HG02642 (cell line): ENCODE results near the gene SMAD5.

Source experiments
- ATAC-seq: cut with Tn5 transposase; IDR thresholded peaks from one replicate; pipeline ENCODE4 v1.9.1; 2021; ENCODE audit warnings: mild to moderate bottlenecking; ENCODE audit not compliant: unreplicated experiment, poor library complexity

SMAD5 gene

GRCh38 chr5:136114414-136115125, 18.1 kb upstream of the SMAD5 start:
- ATAC-seq = no peak

- no peak for ATAC-seq
These were observed 17.3 kb upstream of the SMAD5 start for GRCh38 chr5:136115183-136115865.

- ATAC-seq = no peak
These were observed 12.1 kb upstream of the SMAD5 start for GRCh38 chr5:136120529-136120928.

DNA sequence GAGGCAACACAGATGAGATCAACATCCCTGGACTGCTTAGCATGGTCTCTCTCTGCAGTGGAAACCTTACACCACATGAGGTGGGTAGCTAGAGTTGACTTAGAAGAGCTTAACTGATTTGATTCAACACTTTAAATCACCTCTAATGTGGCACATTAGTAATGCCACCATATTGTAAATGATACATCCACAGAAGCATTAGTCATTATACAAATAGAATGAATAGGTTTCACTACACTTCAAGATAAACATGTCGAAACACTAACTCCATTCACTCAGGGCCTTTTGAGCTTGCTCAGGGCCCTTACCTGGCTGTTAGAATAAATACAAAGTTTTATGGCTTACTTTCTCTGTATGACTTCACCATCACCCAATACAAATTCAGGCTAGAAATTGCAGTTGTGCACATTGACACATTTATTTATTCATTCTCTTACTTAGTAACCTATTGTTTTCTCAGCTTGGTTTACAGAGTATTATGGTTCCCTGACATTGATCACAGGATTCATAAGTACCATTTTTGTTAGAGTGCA, 9.3 kb upstream of the SMAD5 start:
- ATAC-seq = no peak

DNA sequence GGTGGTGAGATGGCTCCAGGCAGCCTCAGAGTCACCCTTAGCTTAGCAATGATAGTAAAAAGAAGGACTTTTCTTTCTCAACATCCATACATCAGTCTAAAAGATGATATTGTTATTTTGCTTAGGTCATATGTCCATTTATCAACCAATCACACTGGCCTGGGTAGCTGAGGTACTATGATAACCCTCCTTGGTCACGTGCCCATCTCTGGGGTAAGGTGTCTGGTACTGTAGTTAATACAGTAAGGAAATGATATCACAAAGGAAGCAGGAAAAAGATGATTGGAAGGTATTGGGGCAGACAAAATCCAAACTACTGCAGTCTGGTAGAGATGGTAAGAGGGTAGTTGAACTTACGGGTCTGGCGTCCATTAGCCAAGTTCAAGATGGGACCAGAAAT, 5.1 kb upstream of the SMAD5 start:
- ATAC-seq = no peak

GRCh38 chr5:136128481-136128880, 4.2 kb upstream of the SMAD5 start:
- no peak for ATAC-seq

DNA sequence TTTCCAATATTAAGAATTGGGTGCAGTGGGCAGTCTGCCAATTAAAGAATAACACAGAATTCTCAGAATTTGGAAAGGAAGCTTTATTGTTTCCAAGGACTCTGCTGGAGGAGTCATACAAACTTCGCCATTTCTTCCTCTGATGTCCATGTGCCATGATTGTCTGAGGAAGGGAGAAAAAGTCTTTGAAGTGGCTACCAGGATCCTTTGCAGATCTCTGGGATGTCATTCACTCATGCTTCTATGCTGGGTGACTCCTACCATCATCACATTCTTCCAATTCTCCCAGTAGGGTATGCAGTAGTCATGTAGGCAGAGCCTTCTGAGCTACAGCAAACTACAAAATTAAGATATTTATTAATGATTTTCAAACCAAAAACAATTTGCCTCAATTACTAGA, 3.2 kb upstream of the SMAD5 start:
- ATAC-seq = no peak

DNA sequence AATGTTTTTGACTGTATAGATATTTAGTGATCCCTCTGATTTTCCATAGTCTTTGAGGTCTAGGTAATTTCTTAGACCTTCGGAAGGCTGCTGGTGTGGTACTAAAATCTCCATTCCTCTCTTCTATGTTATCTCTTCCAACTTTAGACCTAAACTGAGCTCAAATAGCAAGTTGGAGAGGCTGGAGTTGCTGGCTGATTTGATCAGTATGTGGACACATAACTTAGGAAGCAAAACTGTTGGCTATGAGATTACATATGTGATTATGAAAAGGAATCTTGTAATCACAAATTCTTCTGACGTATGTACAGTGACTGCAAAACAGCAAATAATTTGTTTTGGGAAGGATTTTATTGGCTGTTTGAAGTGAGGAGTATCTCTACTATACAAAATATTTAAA, 2.1 kb upstream of the SMAD5 start:
- no peak for ATAC-seq

- ATAC-seq = peak; percentile 5
These were observed 558 bp upstream of the SMAD5 start for GRCh38 chr5:136132087-136132486.

GRCh38 chr5:136133222-136133921, 727 bp downstream of the SMAD5 start:
- ATAC-seq = peak; percentile 41

- ATAC-seq = no peak
These were observed 1.3 kb downstream of the SMAD5 start for GRCh38 chr5:136133922-136134379.

DNA sequence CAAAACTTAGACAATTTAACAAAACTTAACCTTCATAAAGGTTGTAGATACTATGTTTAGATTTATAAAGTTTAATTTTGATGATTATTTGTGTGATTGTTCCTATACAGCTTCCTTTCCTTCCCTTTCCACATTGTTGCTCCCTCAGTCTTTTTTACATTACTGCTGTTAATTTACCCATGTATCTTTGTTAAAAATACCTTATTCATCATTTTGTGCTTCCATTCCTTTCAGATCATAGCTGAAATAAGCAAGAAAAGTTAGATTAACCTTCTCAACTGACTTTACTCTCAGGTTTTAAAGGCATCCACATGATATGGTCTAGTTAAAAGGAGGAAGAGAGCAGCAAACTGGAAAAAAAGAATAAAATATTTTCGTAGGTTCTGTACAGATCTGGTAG, 2.0 kb downstream of the SMAD5 start:
- ATAC-seq = no peak

- no peak for ATAC-seq
These were observed 2.9 kb downstream of the SMAD5 start for GRCh38 chr5:136135536-136135935.

DNA sequence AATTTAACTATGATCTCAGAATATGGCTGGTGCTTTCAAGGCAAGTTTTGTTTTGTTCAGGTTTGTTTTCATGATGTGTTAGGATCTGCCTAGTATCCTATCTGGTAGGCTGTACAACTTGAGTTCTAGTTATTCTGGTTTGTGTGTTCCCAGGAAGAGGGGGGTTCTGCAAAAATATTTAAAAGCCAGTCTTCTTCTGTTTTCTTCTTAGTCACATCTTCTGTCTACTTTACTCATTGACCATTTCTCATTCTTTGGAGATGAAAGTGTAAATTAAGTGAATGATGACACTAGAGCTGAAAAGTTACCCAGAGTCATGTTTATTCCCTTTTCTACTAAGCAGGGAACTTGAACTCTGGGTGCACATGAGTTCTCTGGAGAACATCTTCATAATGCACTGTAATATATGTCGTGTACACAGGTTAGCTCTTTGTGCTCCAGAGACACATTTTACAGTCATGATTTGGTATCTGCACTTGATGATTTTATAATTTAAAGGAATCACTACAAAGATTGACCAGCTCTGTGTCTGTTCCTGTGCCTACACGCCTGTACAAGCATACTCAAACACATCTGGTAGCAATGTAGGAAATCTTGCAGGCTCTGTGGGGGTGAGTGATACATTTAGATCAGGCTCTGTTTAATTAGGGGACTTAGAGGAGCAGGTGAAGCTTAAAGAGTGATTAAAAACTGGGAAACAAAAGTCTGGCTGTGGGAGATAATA, 5.0 kb downstream of the SMAD5 start:
- ATAC-seq = no peak

- peak; percentile 82 for ATAC-seq
These were observed 8.9 kb downstream of the SMAD5 start for GRCh38 chr5:136141561-136141960.

GRCh38 chr5:136143312-136143711, 10.7 kb downstream of the SMAD5 start:
- ATAC-seq = no peak

DNA sequence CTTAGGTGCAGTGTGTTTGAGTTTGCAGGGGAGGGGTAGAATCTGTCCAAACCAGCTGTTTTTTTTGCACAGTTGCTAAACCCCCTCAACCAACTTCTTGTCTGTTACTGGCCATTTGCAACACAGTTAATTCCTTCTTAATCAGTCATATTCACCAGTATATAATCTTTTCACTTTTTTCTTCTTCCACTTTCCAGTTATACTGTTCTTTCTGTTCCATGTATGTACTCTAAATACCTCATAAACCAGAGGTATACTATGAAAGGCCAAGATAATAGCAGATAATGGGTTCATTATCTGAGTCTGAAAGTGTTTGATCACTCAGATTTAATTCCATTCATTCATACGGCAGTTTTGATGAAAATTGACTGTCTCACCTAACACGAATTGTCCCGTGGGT, 11.1 kb downstream of the SMAD5 start:
- no peak for ATAC-seq

DNA sequence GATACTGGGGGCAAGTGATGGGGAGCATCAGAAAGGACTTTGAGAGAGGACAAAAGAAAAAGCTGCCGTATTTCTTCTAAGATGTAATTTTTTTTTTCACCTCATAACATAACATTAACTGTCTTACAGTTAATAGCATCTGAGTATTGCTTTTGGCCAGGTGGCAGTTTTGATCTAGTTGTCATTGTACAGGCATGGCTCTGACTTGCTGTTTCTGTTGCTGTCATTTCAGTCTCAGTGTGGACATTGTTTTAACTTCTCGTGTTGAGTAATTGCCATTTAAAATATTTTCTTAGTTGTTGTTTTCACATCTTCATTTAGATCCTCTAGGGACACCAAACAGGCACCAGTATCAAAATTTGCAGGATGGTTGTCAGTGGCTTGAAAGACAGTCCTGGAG, 12.4 kb downstream of the SMAD5 start:
- peak; percentile 71 for ATAC-seq

DNA sequence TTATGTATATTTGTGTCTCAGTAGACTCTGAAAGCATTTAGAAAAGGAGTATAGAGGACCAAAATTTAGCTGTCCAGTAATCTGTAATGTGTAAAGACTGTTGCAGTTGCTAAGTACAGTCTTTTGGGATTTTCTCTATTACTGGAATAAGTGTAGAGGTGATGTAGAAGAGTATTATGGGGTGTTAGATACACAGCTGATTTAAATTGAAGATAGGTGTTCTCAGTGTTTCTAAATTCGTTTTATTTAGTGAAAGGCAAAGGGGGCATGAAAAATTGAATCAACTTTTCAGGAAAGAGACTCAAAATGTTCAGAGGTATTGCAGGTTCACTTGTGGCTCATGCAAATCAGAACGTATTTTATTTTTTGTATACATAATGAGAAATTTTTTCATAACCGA, 13.6 kb downstream of the SMAD5 start:
- ATAC-seq = no peak

DNA sequence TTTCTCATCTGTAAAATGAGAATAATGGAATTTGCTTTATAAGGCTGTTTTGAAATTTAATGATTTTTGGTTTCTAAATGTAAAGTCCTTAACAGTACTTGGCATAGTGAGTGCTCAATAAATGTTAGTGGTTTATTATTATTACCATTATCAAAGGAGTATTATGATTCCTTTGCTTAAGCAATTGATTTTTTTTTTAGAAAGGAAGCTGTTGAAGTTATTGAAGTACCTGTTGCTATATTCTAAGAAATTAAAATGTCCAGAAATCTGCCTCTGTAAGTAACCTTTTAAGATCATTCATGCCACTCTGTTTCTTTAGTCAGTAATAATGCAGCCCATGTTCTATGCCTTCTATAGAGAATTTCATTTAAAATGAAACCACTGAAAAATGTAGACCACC, 15.0 kb downstream of the SMAD5 start:
- no peak for ATAC-seq

- ATAC-seq = no peak
These were observed 17.2 kb downstream of the SMAD5 start for GRCh38 chr5:136149891-136150290.
